Endothelial cell of umbilical vein (primary cell): Measurements from ENCODE around the gene RAD51B. TPM values are rescaled to one million over a fixed set of nuclear protein-coding genes. Genes with fewer than 3 reads are reported as not detected.

Experiments used
- BruUV-seq: library from RNA; stranded (reverse); fragments of 400-500 nt; replicated peaks from 2 replicates; lab custom pipeline; 2021; lab: Mats Ljungman, UMichigan
- CTCF ChIA-PET: fragments of 300-600, 350-600 bp; sonication (Branson Sonifier 250); formaldehyde crosslinking; loops from one replicate; lab custom pipeline; 2021; ENCODE audit warnings: antibody characterized with exemption, inconsistent platforms; lab: Charles Lee
- POLR2A ChIA-PET: fragments of 300-600, 350-600 bp; sonication (Branson Sonifier 250); formaldehyde crosslinking; loops from one replicate; lab custom pipeline; 2021; ENCODE audit warnings: antibody characterized with exemption, inconsistent platforms; lab: Charles Lee
- DNase-seq: peaks from one replicate; pipeline ENCODE4 v3.0.0-alpha.2; 2011; ENCODE audit warnings: low read depth, low spot score
- FAIRE-seq: peaks from 2 replicates; lab custom pipeline; 2011; peaks lifted over from hg19 to GRCh38; lab: Jason Lieb, UNC
- H2AFZ ChIP-seq: 2 replicates; pipeline ENCODE4 v1.6.0; 2012; ENCODE audit warnings: low read depth, low read length, control low read depth, inconsistent platforms
- H3K27ac ChIP-seq: 2 replicates; pipeline ENCODE4 v1.5.1; 2011; ENCODE audit warnings: low read depth, mild to moderate bottlenecking, control low read depth, low read length, moderate library complexity; ENCODE audit not compliant: insufficient read depth
- H3K27me3 ChIP-seq, 2 experiments: 2 replicates each; pipeline versions ENCODE4 v1.6.0 to v1.6.1; 2011; ENCODE audit warnings: low read length in 2 of 2, mixed read lengths in 1 of 2; ENCODE audit not compliant: control insufficient read depth in 2 of 2, insufficient read depth in 2 of 2
- H3K36me3 ChIP-seq, 2 experiments: 2 replicates in 1 of 2; 3 replicates in 1 of 2; pipeline ENCODE4 v1.5.1; 2011; ENCODE audit warnings: low read length in 2 of 2, mild to moderate bottlenecking in 1 of 2, moderate library complexity in 1 of 2; ENCODE audit not compliant: control insufficient read depth in 2 of 2, insufficient read depth in 2 of 2; ENCODE audit errors: extremely low read depth in 1 of 2
- H3K4me1 ChIP-seq: 3 replicates; pipeline ENCODE4 v1.5.1; 2011; ENCODE audit warnings: mild to moderate bottlenecking, low read length; ENCODE audit not compliant: control insufficient read depth, insufficient read depth; ENCODE audit errors: extremely low read depth
- H3K4me2 ChIP-seq: 2 replicates; pipeline ENCODE4 v1.6.1; 2011; ENCODE audit warnings: low read length, control low read depth, mixed read lengths; ENCODE audit not compliant: insufficient read depth
- H3K4me3 ChIP-seq, 3 experiments: fragments of 200-600 bp in 1 of 3; sonication (generic), shearing (Covaris generic) in 1 of 3; replicated peaks in 1 of 3; 2 replicates each; pipeline ENCODE4 v1.5.1; 2011 to 2016; ENCODE audit warnings: control low read depth in 3 of 3, low read length in 3 of 3, mild to moderate bottlenecking in 2 of 3, inconsistent platforms in 1 of 3, low read depth in 1 of 3, moderate library complexity in 1 of 3; ENCODE audit not compliant: insufficient read depth in 1 of 3
- H3K79me2 ChIP-seq: 2 replicates; pipeline ENCODE4 v1.6.0; 2012; ENCODE audit warnings: low read length, inconsistent platforms; ENCODE audit not compliant: control insufficient read depth, insufficient read depth
- H3K9ac ChIP-seq: replicated peaks from 2 replicates; pipeline ENCODE3; 2011; ENCODE audit warnings: low read length, control low read depth; ENCODE audit not compliant: insufficient read depth; ENCODE audit errors: extremely low read depth
- H3K9me1 ChIP-seq: replicated peaks from 3 replicates; pipeline ENCODE4 v1.6.0; 2011; ENCODE audit warnings: mild to moderate bottlenecking, low read length; ENCODE audit not compliant: control insufficient read depth, insufficient read depth; ENCODE audit errors: extremely low read depth
- H3K9me3 ChIP-seq: replicated peaks from 2 replicates; pipeline ENCODE4 v1.5.1; 2012; ENCODE audit warnings: low read length, inconsistent platforms; ENCODE audit not compliant: control insufficient read depth, insufficient read depth
- H4K20me1 ChIP-seq: replicated peaks from 2 replicates; pipeline ENCODE3; 2011; ENCODE audit warnings: mild to moderate bottlenecking, low read length; ENCODE audit not compliant: control insufficient read depth, insufficient read depth; ENCODE audit errors: extremely low read depth
- EZH2 ChIP-seq: IDR thresholded peaks from 2 replicates; pipeline ENCODE4 v1.6.1; 2012; ENCODE audit warnings: borderline replicate concordance, low read depth, mild to moderate bottlenecking, moderate library complexity, low read length, inconsistent platforms; ENCODE audit not compliant: severe bottlenecking
- FOS ChIP-seq: IDR thresholded peaks from 2 replicates; pipeline ENCODE4 v1.6.1; 2011; ENCODE audit warnings: mild to moderate bottlenecking, low read length, moderate library complexity, borderline replicate concordance; ENCODE audit not compliant: insufficient read depth
- GATA2 ChIP-seq: IDR thresholded peaks from 2 replicates; pipeline ENCODE4 v1.7.0; 2011; ENCODE audit warnings: low read depth, mild to moderate bottlenecking, moderate library complexity, mixed read lengths, low read length; ENCODE audit not compliant: insufficient read length, insufficient read depth
- JUN ChIP-seq: IDR thresholded peaks from 2 replicates; pipeline ENCODE4 v1.6.1; 2011; ENCODE audit warnings: borderline replicate concordance, low read depth; ENCODE audit not compliant: insufficient read length, insufficient read depth
- MYC ChIP-seq: IDR thresholded peaks from one replicate; pipeline ENCODE4 v1.6.1; 2011; ENCODE audit warnings: mild to moderate bottlenecking, low read depth, low read length
- POLR2A ChIP-seq: IDR thresholded peaks from 2 replicates; pipeline ENCODE4 v1.6.1; 2012; ENCODE audit warnings: low read depth, mild to moderate bottlenecking, control low read depth, low read length
- POLR2AphosphoS5 ChIP-seq: IDR thresholded peaks from 2 replicates; pipeline ENCODE4 v1.6.1; 2012; ENCODE audit warnings: low read depth, mild to moderate bottlenecking, control low read depth, low read length, moderate library complexity; ENCODE audit not compliant: insufficient read depth
- dilution Hi-C: fragments of 300-500 bp; cut with MboI; formaldehyde crosslinking; loops from one replicate; pipeline ENCODE4 v1.15.0; 2019; ENCODE audit warnings: low sequenced_read_pairs; ENCODE audit not compliant: extremely low pct_ligation_motif_present
- intact Hi-C: fragments of 100-400 bp; cut with micrococcal nuclease; formaldehyde crosslinking; loops from one replicate; pipeline ENCODE4 v1.10.0; 2022
- polyA plus RNA-seq, 4 experiments: library from polyadenylated mRNA; depleted of rRNA in 3 of 4; stranded (reverse) in 3 of 4; unstranded in 1 of 4; fragments of >200 nt; gene quantifications; 2 replicates each; pipeline versions ENCODE4 v1.2.1 to v1.2.3, GENCODE V29; 2011 to 2012; ENCODE audit warnings: missing spikeins in 1 of 4
- total RNA-seq: library from RNA; stranded (reverse); gene quantifications from 2 replicates; pipeline ENCODE4 v1.2.3, GENCODE V29; 2021
- TF ChIP-seq, protein P1 (sequence below): IDR thresholded peaks from 2 replicates; pipeline ENCODE4 v1.6.1; 2011; ENCODE audit not compliant: insufficient read depth, insufficient read length
- TF ChIP-seq, protein P2 (sequence below), 2 donors: IDR thresholded peaks; 1 replicate in 1 of 2; 2 replicates in 1 of 2; pipeline ENCODE4 v1.5.1; 2011; ENCODE audit warnings: low read length in 2 of 2, mild to moderate bottlenecking in 2 of 2, moderate library complexity in 2 of 2, control low read depth in 1 of 2, inconsistent platforms in 1 of 2, low read depth in 1 of 2; ENCODE audit not compliant: insufficient read depth in 1 of 2; ENCODE audit errors: extremely low read depth in 1 of 2

The RAD51B gene
- total and polyA plus RNA-seq, 2 donors (not counting 3 experiments of a cell fraction or from before 2014, with no cell fraction given) = 3.9 to 19.0 TPM

DNA sequence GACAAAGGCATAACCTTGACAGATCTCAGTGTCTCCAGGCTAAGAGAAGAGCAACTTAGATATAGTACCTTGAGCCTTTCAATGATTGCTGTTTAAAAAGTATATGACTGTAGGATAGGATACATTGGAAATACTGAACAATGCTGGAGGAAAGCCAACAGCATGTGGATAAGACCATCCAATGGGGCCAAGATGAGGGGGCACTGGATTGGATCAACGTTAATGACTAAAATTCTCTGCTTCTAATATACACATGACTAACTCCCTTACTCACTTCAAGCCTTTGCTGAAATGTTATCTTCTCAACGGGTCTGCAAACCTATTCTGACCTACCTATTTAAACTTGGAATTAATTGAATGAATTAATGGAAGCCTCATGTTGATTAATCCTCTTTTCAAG, 354.9 kb downstream of the RAD51B start:
- Histone ChIP-seq H3K4me1 (no peaks in the 10 kb centered on the region), H3K9me3 (no peaks in the 10 kb centered on the region), H3K9me1 (no peaks in the 10 kb centered on the region), H4K20me1 (no peaks in the 10 kb centered on the region), H3K27ac (no peak overlapping the region), H3K79me2 (no peaks in the 10 kb centered on the region), H3K36me3 (no peaks in the 10 kb centered on the region), H3K9ac (no peak overlapping the region), H2AFZ (no peak overlapping the region), H3K4me2 (no peak overlapping the region), H3K27me3 (no peaks in the 10 kb centered on the region), H3K4me3 (no peak overlapping the region)
- no TSS peak for BruUV-seq
- no peak for TF ChIP-seq JUN
- no peak for TF ChIP-seq FOS
- TF ChIP-seq EZH2 = no peak
- no peak for TF ChIP-seq POLR2AphosphoS5
- TF ChIP-seq, protein P1, sequence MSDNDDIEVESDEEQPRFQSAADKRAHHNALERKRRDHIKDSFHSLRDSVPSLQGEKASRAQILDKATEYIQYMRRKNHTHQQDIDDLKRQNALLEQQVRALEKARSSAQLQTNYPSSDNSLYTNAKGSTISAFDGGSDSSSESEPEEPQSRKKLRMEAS = no peak
- TF ChIP-seq MYC = no peak
- no peak for TF ChIP-seq POLR2A
- no peak for FAIRE-seq
- dilution Hi-C loops = no loop called here
- intact Hi-C loops = no loop called here
- DNase-seq = no peak
- ChIA-PET POLR2A (no interaction called here), CTCF (no interaction called here)

DNA sequence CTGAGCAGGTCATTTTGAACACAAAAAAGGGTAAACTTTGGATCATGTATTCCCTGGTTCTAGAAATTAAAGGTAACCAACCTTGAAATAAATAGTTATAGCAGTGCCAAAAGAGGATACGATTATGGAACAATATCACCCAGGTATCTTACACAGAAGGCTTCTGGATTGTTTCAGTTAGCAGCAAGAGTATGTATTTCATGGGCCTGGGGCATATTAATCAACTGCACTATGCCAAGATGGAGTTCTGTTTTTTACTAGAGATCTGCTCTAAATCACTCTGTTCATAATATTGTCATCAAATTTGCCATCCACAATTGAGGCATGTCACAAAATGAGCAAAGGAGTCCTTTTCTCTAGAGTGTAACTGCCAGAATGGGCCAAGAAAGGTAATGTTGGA, 357.1 kb downstream of the RAD51B start:
- POLR2A ChIA-PET = no interaction called here
- Histone ChIP-seq H3K4me3 (no peak overlapping the region), H3K27me3 (no peaks in the 10 kb centered on the region), H3K36me3 (no peaks in the 10 kb centered on the region), H3K9ac (no peak overlapping the region), H3K79me2 (no peaks in the 10 kb centered on the region), H2AFZ (no peak overlapping the region), H3K9me3 (no peaks in the 10 kb centered on the region), H4K20me1 (no peaks in the 10 kb centered on the region), H3K27ac (no peak overlapping the region), H3K4me2 (no peak overlapping the region), H3K4me1 (peaks cover 4% of the 10 kb centered on the region), H3K9me1 (no peaks in the 10 kb centered on the region)
- CTCF ChIA-PET = interaction anchor here (1.5 kb wide), 1 partner anchor 73 kb away, joined by 4 read pairs; no protein-coding TSS in a partner anchor
- dilution Hi-C loops (no loop called here), intact Hi-C loops (no loop called here)
- DNase-seq = no peak
- FAIRE-seq = no peak
- BruUV-seq = no TSS peak
- no peak for TF ChIP-seq EZH2
- TF ChIP-seq POLR2AphosphoS5 = no peak
- TF ChIP-seq JUN = no peak
- TF ChIP-seq GATA2 = no peak
- TF ChIP-seq, protein P2, sequence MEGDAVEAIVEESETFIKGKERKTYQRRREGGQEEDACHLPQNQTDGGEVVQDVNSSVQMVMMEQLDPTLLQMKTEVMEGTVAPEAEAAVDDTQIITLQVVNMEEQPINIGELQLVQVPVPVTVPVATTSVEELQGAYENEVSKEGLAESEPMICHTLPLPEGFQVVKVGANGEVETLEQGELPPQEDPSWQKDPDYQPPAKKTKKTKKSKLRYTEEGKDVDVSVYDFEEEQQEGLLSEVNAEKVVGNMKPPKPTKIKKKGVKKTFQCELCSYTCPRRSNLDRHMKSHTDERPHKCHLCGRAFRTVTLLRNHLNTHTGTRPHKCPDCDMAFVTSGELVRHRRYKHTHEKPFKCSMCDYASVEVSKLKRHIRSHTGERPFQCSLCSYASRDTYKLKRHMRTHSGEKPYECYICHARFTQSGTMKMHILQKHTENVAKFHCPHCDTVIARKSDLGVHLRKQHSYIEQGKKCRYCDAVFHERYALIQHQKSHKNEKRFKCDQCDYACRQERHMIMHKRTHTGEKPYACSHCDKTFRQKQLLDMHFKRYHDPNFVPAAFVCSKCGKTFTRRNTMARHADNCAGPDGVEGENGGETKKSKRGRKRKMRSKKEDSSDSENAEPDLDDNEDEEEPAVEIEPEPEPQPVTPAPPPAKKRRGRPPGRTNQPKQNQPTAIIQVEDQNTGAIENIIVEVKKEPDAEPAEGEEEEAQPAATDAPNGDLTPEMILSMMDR (IDR thresholded peaks at IDR 0.05; ENCODE audit: extremely low read depth in 1 of 2, insufficient read depth in 1 of 2, low read depth in 1 of 2, low read length in 2 of 2) = no peak
- no peak for TF ChIP-seq MYC
- TF ChIP-seq, protein P1 = no peak
- TF ChIP-seq POLR2A = no peak
- no peak for TF ChIP-seq FOS
